ENCODE data around the gene PIH1D1. TPM values are rescaled to one million over a fixed set of nuclear protein-coding genes. Genes with fewer than 3 reads are reported as not detected.

Gene PIH1D1
- total RNA-seq, 4 donors from 2014 or later, result 52.7 to 87.4 (median 75.7) TPM

DNA sequence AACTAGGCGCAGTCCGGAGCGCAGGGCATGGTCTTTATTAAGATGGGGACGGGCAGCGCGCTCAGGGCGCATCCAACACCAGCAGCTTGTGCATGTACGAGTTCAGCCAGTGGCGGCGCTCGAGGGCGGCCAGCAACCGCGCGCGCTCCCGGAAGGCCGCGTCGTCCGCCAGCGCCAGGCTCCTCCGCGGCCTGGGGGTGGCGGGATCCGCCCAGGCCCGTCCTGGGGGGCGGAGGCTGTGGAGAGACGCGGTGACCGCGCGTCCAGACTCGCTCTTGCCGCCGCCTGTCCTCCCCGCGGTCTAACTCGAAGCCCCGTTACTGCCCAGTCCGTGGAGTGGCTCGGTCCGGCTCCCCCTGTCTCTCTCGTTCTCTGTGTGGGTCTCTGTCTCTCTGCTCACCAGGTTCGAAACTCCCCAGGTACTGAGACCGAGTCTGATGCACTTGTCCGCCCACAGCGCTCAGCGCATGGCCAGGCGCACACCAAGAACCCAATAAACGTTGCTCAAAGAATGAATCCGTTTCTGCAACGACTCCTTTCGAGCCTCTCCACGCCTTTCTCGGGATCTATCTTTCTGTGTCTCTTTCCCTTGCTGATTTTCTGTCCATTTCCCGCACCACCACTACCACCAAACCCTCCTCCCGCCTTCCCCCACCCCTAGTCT lies 29.1 kb downstream of the PIH1D1 start:
- ATAC-seq (ENCODE audit: low FRiP score), result no peak
- TF ChIP-seq, protein P1, sequence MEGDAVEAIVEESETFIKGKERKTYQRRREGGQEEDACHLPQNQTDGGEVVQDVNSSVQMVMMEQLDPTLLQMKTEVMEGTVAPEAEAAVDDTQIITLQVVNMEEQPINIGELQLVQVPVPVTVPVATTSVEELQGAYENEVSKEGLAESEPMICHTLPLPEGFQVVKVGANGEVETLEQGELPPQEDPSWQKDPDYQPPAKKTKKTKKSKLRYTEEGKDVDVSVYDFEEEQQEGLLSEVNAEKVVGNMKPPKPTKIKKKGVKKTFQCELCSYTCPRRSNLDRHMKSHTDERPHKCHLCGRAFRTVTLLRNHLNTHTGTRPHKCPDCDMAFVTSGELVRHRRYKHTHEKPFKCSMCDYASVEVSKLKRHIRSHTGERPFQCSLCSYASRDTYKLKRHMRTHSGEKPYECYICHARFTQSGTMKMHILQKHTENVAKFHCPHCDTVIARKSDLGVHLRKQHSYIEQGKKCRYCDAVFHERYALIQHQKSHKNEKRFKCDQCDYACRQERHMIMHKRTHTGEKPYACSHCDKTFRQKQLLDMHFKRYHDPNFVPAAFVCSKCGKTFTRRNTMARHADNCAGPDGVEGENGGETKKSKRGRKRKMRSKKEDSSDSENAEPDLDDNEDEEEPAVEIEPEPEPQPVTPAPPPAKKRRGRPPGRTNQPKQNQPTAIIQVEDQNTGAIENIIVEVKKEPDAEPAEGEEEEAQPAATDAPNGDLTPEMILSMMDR (IDR thresholded peaks at IDR 0.05), result no peak
- DNase-seq (ENCODE audit: low spot score), result no peak

DNA sequence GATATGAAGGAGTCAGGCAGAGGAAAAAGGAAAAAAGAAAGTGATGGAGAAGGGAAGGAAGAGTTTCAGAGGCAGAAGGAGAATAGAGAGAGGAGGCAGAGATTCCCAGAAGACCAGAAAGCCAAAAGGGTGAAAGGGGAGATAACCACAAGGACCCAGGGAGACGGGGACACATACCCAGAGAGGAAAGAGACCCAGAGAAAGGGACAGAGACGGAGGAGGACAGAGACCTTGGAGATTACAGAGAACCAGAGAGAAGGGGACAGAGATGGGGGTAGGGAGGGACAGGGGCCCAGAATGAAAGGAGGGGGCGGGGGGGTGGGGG lies 29.8 kb downstream of the PIH1D1 start:
- no peak for ATAC-seq (ENCODE audit: low FRiP score)
- DNase-seq (ENCODE audit: low spot score), result no peak
- TF ChIP-seq, protein P1 (IDR thresholded peaks at IDR 0.05), result no peak

DNA sequence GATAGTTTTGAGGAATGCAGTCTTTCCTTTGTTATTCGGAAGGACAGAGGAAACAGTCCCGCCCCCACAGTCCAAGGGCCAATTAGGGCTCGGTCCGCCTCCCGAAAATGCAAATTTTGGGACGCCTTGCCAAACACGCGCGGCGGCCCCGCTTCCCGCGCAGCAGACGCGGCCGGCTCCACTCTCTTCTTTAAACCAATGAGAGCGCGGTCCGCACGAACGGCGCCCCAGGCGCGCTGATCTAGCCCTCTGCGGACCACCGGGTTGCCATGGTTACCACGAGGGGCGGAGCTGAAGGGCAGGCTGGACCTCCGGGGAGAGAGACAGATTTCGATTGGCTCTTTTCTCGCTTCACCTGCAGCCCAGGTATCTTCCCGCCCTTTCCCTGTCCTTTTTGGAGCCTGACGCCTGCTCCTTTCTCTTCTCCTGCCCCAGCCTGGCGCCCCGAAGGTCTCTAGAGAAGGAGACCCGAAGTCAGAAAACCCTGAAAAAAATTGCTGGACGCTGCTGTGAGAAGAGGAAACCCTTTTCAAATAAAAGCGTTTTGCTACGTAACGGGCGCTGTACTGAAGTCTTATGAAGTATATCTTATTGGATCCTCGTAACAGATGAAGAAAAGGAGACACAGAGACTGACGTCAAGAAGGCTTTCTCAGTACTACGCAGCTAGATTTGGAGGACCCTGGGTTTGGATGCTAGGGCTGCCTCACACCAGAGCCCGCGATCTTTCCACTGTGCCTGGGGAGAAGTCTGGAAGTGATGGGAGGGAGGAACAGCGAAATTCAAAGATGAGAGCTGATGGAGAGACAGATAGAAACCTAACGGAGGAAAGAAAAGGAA lies 30.4 kb downstream of the PIH1D1 start:
- DNase-seq (ENCODE audit: low spot score), result peak; percentile 40
- peak; percentile 57 for ATAC-seq (ENCODE audit: low FRiP score)
- TF ChIP-seq, protein P1 (IDR thresholded peaks at IDR 0.05), result no peak

- TF ChIP-seq, protein P1 (IDR thresholded peaks at IDR 0.05), result no peak
- DNase-seq (ENCODE audit: low spot score) (no peak), ATAC-seq (ENCODE audit: low FRiP score) (no peak)
These were observed 31.4 kb downstream of the PIH1D1 start for GRCh38 chr19:49420227-49420626.

DNA sequence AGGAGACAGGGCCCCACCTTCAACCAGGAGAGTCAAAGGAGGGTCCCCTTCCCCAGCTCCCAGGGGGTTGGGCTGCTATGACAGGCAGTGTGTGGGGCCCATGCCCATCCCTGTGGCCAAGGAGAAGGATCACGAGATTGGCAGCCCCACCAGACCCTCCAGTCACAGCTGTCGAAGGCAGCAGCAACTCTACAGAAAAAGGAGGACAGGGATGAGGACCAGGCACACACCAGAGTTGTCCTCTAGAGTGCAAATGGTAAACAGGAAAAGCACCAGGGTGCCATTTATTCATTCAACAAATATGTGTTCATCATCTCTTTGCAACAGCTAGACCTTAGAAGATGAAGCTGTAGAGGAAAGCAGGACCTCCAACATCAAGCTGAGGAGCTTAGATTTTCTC lies 32.4 kb downstream of the PIH1D1 start:
- no peak for ATAC-seq (ENCODE audit: low FRiP score)

GRCh38 chr19:49418511-49418910 lies 33.1 kb downstream of the PIH1D1 start:
- no peak for ATAC-seq (ENCODE audit: low FRiP score)
- TF ChIP-seq, protein P1 (IDR thresholded peaks at IDR 0.05), result no peak
- no peak for DNase-seq (ENCODE audit: low spot score)

More for the DNA sequence above, 32.4 kb downstream of the PIH1D1 start:
- DNase-seq (ENCODE audit: low spot score), result no peak
- TF ChIP-seq, protein P1 (IDR thresholded peaks at IDR 0.05), result no peak

DNA sequence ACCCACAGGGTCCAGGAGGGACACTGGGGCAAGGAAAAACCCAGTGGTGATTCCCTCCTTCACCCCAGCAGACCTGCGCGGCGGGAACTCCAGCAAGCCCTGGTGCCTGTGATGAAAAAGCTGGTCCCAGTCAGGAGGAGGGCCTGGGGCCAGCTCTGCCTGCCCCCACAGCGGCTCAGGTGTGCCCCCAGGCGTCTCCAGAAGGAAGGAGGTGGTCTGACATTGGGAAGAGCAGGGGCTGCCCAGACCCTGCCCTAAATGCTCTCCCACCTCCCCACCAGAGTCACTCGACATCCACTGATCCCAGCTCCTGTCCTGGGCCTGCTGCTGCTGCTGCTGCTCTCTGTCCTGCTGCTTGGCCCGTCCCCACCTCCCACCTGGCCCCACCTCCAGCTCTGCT lies 34.5 kb downstream of the PIH1D1 start:
- TF ChIP-seq, protein P1 (IDR thresholded peaks at IDR 0.05), result no peak
- DNase-seq (ENCODE audit: low spot score), result no peak
- ATAC-seq (ENCODE audit: low FRiP score), result no peak
